ENCODE results near the gene HECTD2. TPM values are rescaled to one million over a fixed set of nuclear protein-coding genes. Genes with fewer than 3 reads are reported as not detected.
A peak's percentile ranks its signal among the peaks of the same experiment; 100 is the strongest.

HECTD2 gene
- total RNA-seq, 1 experiment from 2014 or later = 9.4 TPM

- TF ChIP-seq PRDM15 (CRISPR knock-in tag; IDR thresholded peaks at IDR 0.05) = no peak
- no peak for TF ChIP-seq ZNF138 (CRISPR knock-in tag; conservative IDR thresholded peaks at IDR 0.05)
- no peak for TF ChIP-seq ZNF263 (CRISPR knock-in tag; IDR thresholded peaks at IDR 0.05; ENCODE audit: low read depth)
- TF ChIP-seq, protein P1, sequence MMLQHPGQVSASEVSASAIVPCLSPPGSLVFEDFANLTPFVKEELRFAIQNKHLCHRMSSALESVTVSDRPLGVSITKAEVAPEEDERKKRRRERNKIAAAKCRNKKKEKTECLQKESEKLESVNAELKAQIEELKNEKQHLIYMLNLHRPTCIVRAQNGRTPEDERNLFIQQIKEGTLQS (CRISPR knock-in tag; conservative IDR thresholded peaks at IDR 0.05) = no peak
- no peak for TF ChIP-seq GABPB1 (CRISPR knock-in tag; IDR thresholded peaks at IDR 0.05)
- TF ChIP-seq, protein P2, sequence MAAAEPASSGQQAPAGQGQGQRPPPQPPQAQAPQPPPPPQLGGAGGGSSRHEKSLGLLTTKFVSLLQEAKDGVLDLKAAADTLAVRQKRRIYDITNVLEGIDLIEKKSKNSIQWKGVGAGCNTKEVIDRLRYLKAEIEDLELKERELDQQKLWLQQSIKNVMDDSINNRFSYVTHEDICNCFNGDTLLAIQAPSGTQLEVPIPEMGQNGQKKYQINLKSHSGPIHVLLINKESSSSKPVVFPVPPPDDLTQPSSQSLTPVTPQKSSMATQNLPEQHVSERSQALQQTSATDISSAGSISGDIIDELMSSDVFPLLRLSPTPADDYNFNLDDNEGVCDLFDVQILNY (CRISPR knock-in tag; IDR thresholded peaks at IDR 0.05) = peak; percentile 27
- no peak for TF ChIP-seq ESRRA (CRISPR knock-in tag; IDR thresholded peaks at IDR 0.05; ENCODE audit: borderline replicate concordance)
- TF ChIP-seq EMX1 (CRISPR knock-in tag; IDR thresholded peaks at IDR 0.05) = no peak
- TF ChIP-seq NFYB (CRISPR knock-in tag; conservative IDR thresholded peaks at IDR 0.05; ENCODE audit: low read depth) = no peak
- TF ChIP-seq ARID4B (CRISPR knock-in tag; IDR thresholded peaks at IDR 0.05; ENCODE audit: borderline replicate concordance) = peak; percentile 23; the same call in 1 of the 2 replicates
- TF ChIP-seq NR3C1 (CRISPR knock-in tag; conservative IDR thresholded peaks at IDR 0.05; ENCODE audit: low read depth) = no peak
- no peak for TF ChIP-seq GRHL2 (CRISPR knock-in tag; IDR thresholded peaks at IDR 0.05; ENCODE audit: insufficient replicate concordance, severe bottlenecking)
- no peak for TF ChIP-seq RORB (CRISPR knock-in tag; IDR thresholded peaks at IDR 0.05)
- no peak for TF ChIP-seq TCF7 (CRISPR knock-in tag; IDR thresholded peaks at IDR 0.05; ENCODE audit: low read depth)
- no peak for TF ChIP-seq NFATC4 (CRISPR knock-in tag; IDR thresholded peaks at IDR 0.05)
- TF ChIP-seq, protein P3, sequence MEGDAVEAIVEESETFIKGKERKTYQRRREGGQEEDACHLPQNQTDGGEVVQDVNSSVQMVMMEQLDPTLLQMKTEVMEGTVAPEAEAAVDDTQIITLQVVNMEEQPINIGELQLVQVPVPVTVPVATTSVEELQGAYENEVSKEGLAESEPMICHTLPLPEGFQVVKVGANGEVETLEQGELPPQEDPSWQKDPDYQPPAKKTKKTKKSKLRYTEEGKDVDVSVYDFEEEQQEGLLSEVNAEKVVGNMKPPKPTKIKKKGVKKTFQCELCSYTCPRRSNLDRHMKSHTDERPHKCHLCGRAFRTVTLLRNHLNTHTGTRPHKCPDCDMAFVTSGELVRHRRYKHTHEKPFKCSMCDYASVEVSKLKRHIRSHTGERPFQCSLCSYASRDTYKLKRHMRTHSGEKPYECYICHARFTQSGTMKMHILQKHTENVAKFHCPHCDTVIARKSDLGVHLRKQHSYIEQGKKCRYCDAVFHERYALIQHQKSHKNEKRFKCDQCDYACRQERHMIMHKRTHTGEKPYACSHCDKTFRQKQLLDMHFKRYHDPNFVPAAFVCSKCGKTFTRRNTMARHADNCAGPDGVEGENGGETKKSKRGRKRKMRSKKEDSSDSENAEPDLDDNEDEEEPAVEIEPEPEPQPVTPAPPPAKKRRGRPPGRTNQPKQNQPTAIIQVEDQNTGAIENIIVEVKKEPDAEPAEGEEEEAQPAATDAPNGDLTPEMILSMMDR (IDR thresholded peaks at IDR 0.05) = no peak
- TF ChIP-seq FOXK1 (CRISPR knock-in tag; IDR thresholded peaks at IDR 0.05) = no peak
- TF ChIP-seq, protein P4, sequence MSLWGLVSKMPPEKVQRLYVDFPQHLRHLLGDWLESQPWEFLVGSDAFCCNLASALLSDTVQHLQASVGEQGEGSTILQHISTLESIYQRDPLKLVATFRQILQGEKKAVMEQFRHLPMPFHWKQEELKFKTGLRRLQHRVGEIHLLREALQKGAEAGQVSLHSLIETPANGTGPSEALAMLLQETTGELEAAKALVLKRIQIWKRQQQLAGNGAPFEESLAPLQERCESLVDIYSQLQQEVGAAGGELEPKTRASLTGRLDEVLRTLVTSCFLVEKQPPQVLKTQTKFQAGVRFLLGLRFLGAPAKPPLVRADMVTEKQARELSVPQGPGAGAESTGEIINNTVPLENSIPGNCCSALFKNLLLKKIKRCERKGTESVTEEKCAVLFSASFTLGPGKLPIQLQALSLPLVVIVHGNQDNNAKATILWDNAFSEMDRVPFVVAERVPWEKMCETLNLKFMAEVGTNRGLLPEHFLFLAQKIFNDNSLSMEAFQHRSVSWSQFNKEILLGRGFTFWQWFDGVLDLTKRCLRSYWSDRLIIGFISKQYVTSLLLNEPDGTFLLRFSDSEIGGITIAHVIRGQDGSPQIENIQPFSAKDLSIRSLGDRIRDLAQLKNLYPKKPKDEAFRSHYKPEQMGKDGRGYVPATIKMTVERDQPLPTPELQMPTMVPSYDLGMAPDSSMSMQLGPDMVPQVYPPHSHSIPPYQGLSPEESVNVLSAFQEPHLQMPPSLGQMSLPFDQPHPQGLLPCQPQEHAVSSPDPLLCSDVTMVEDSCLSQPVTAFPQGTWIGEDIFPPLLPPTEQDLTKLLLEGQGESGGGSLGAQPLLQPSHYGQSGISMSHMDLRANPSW (CRISPR knock-in tag; conservative IDR thresholded peaks at IDR 0.05; ENCODE audit: low read depth) = no peak
- TF ChIP-seq KAT7 (CRISPR knock-in tag; IDR thresholded peaks at IDR 0.05; ENCODE audit: borderline replicate concordance) = peak; percentile 54; the same call in 1 of the 2 replicates
- 0 out of 2 replicates have a peak, but pooled peaks have one; percentile 56 for TF ChIP-seq ZNF232 (CRISPR knock-in tag; IDR thresholded peaks at IDR 0.05)
- no peak for TF ChIP-seq CDX4 (CRISPR knock-in tag; IDR thresholded peaks at IDR 0.05; ENCODE audit: borderline replicate concordance)
Observed at GRCh38 chr10:91409869-91410637, at the start of gene HECTD2 (continued).
